Measurements from ENCODE around the gene ZNF197.
A peak's percentile ranks its signal among the peaks of the same experiment; 100 is the strongest.

The ZNF197 gene

DNA sequence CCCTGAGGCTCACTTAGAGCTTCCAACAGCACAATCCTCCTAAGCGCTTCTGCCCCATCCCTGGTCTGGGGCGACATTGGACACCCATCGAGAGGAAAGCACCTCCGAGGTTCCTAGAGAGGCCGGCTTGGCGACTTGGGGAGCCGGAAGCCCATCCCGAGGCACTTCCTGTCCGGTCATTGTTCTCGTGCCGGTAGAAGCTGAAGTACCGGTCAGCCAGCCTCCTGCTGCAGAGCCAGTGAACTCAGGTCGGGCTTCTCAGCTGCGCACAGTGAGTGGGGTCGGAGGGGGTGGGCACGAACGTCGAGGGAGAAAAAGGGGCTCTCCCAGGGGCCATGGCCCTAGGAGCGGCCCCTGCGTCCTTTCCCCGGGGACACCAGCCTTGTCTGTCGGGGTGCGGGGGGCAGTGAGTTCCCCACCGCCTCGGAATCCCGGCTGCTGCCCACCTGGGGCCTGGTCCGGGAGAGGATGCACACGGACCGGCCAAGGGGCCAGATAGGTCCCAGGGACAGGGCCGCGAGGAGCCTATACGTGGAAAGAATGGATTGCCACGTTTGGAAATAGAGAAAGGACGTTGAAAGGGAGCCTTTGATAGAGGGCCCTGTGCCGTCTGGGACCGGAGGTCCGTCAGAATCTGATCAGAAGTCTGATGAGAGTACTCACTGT, 23.9 kb downstream of the ZNF197 start, which contains the start of gene ZNF35:
ZNF35 (plus strand) TSS at position 169 of the 666 bp plus-strand sequence. CDS start 2,336 bp downstream, outside the sequence.
- TF ChIP-seq, protein P1, sequence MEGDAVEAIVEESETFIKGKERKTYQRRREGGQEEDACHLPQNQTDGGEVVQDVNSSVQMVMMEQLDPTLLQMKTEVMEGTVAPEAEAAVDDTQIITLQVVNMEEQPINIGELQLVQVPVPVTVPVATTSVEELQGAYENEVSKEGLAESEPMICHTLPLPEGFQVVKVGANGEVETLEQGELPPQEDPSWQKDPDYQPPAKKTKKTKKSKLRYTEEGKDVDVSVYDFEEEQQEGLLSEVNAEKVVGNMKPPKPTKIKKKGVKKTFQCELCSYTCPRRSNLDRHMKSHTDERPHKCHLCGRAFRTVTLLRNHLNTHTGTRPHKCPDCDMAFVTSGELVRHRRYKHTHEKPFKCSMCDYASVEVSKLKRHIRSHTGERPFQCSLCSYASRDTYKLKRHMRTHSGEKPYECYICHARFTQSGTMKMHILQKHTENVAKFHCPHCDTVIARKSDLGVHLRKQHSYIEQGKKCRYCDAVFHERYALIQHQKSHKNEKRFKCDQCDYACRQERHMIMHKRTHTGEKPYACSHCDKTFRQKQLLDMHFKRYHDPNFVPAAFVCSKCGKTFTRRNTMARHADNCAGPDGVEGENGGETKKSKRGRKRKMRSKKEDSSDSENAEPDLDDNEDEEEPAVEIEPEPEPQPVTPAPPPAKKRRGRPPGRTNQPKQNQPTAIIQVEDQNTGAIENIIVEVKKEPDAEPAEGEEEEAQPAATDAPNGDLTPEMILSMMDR (IDR thresholded peaks at IDR 0.05; ENCODE audit: low read depth, low read length), result no peak
- peak; percentile 72 for DNase-seq (ENCODE audit: extremely low read depth, low read depth)

DNA sequence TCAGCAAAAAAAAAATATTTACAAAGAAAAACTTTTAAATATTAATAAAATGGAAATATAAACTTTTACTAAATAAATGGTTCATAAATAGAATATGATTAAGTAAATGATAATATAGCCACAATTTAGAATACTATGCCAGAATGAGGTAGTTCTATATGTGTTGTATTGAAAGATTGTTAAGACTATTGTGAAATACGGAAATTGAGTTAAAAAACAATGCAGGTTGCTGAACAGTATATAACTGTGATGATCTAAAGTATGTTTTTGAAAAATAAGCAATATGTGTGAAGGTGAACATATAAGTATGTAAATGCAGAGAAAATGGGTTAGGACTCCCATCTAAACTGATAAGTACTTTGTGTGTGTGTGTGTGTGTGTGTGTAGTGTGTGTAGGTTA, 24.9 kb downstream of the ZNF197 start:
- DNase-seq (ENCODE audit: extremely low read depth, low read depth), result no peak
- TF ChIP-seq, protein P1 (IDR thresholded peaks at IDR 0.05; ENCODE audit: low read depth, low read length), result no peak

DNA sequence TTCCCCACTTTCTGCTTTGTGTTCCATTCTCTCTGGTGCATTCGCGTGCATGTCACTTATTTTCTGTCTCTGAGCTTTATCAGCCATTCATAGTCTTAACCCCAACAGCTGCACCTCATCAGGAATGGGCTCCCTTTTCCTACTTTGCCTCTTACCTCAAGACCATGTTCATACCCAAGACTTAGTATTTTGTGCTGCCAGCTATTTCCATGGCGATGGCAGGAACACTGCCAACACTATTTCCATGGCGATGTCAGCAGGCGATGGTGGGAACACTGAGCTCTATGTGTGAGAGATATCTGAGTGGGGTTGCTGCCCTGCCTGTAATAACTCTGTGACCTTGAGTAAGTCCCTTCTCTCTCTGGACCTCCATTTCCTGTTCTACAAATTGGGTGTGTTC, 29.2 kb downstream of the ZNF197 start:
- no peak for DNase-seq (ENCODE audit: extremely low read depth, low read depth)
- TF ChIP-seq, protein P1 (IDR thresholded peaks at IDR 0.05; ENCODE audit: low read depth, low read length), result no peak

DNA sequence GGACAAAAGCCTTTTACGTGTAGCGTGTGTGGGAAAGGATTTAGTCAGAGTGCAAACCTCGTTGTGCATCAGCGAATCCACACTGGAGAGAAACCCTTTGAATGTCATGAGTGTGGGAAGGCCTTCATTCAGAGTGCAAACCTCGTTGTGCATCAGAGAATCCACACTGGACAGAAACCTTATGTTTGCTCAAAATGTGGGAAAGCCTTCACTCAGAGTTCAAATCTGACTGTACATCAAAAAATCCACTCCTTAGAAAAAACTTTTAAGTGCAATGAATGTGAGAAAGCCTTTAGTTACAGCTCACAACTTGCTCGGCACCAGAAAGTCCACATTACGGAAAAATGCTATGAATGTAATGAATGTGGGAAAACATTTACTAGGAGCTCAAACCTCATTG, 34.2 kb downstream of the ZNF197 start:
- DNase-seq (ENCODE audit: extremely low read depth, low read depth), result no peak
- TF ChIP-seq, protein P1 (IDR thresholded peaks at IDR 0.05; ENCODE audit: low read depth, low read length), result no peak

DNA sequence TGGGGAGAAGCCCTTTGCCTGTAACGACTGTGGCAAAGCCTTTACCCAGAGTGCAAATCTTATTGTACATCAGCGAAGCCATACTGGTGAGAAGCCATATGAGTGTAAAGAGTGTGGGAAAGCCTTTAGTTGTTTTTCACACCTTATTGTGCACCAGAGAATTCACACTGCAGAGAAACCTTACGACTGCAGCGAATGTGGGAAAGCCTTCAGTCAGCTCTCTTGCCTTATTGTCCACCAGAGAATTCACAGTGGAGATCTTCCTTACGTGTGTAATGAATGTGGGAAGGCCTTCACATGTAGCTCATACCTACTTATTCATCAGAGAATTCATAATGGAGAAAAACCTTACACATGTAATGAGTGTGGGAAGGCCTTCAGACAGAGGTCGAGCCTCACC, 34.6 kb downstream of the ZNF197 start:
- TF ChIP-seq, protein P1 (IDR thresholded peaks at IDR 0.05; ENCODE audit: low read depth, low read length), result no peak
- no peak for DNase-seq (ENCODE audit: extremely low read depth, low read depth)

DNA sequence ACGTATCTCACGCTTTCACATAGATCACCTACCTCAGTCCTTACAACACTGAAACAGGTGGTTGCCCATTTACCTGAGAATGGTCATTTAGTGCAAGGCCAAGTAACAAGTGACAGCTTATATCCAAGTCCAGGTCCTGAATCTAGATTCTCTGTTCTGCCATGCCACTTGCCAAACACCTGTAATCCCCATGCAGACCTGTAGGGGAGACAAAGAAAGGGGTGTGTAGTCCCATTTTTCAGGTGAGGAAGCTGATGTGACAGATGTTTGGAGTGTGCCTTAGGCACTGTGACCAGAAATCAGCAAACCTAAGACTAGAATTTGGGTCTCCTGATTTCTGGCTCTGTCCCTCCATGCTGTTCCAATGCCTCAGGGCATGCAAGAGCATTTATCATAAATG, 36.4 kb downstream of the ZNF197 start:
- TF ChIP-seq, protein P1 (IDR thresholded peaks at IDR 0.05; ENCODE audit: low read depth, low read length), result no peak
- no peak for DNase-seq (ENCODE audit: extremely low read depth, low read depth)

DNA sequence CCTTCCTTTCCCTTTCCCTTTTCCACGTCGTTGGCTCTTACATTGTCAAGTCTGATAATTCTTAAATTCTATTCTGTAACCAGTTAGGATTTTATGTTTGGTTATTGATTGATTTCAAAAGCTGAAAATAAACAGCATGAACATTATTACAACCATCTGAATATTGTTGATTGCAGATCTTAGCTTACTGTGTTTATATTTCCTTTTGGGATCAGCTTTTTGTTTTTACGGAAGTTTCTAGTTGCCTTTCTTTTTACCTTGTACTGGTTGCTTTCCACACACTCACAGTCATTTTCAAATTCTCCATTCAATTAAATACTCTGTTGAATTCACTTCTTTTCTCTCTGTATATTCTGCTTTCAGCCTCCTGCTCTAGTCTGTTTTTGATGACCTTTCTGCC, 40.3 kb downstream of the ZNF197 start:
- no peak for DNase-seq (ENCODE audit: extremely low read depth, low read depth)
- TF ChIP-seq, protein P1 (IDR thresholded peaks at IDR 0.05; ENCODE audit: low read depth, low read length), result no peak
